Lung (tissue), 12 donors: ENCODE results near the gene HPS5. TPM values are rescaled to one million over a fixed set of nuclear protein-coding genes. Genes with fewer than 3 reads are reported as not detected.
A peak's percentile ranks its signal among the peaks of the same experiment; 100 is the strongest.

Experiments
- ATAC-seq: fragments of 200-7000 bp; cut with Tn5 transposase; one replicate; pipeline ENCODE4 v1.9.1; 2020; ENCODE audit warnings: moderate number of reproducible peaks; ENCODE audit not compliant: insufficient read depth, low FRiP score
- DNase-seq, 3 donors: peaks; one replicate each; pipeline ENCODE4 v3.0.0-alpha.2; 2013 to 2017
- H3K27ac ChIP-seq, 2 donors: one replicate each; pipeline ENCODE4 v1.5.1; 2013; ENCODE audit warnings: mild to moderate bottlenecking in 2 of 2, moderate library complexity in 2 of 2, control low read depth in 1 of 2, inconsistent platforms in 1 of 2, low read depth in 1 of 2, low read length in 1 of 2
- H3K27me3 ChIP-seq, 3 donors: one replicate each; pipeline ENCODE4 v1.5.1; 2013; ENCODE audit warnings: low read length in 2 of 3; ENCODE audit not compliant: control insufficient read depth in 3 of 3, insufficient read depth in 3 of 3
- H3K36me3 ChIP-seq, 4 donors: one replicate each; pipeline ENCODE4 v1.5.1; 2013; ENCODE audit warnings: low read length in 4 of 4, mild to moderate bottlenecking in 1 of 4, moderate library complexity in 1 of 4; ENCODE audit not compliant: control insufficient read depth in 4 of 4, insufficient read depth in 4 of 4
- H3K4me1 ChIP-seq, 5 donors: one replicate each; pipeline ENCODE4 v1.5.1; 2013; ENCODE audit warnings: low read length in 5 of 5, mild to moderate bottlenecking in 2 of 5, moderate library complexity in 1 of 5; ENCODE audit not compliant: control insufficient read depth in 5 of 5, insufficient read depth in 5 of 5
- H3K4me3 ChIP-seq: one replicate; pipeline ENCODE4 v1.5.1; 2013; ENCODE audit warnings: mild to moderate bottlenecking, control low read depth, moderate library complexity
- H3K9ac ChIP-seq, 2 donors: one replicate each; pipeline ENCODE4 v1.5.1; 2013; ENCODE audit warnings: low read length in 2 of 2, control low read depth in 1 of 2; ENCODE audit not compliant: insufficient read depth in 1 of 2
- H3K9me3 ChIP-seq, 4 donors: one replicate each; pipeline ENCODE4 v1.5.1; 2013; ENCODE audit warnings: low read length in 3 of 4, mild to moderate bottlenecking in 1 of 4, moderate library complexity in 1 of 4; ENCODE audit not compliant: control insufficient read depth in 4 of 4, insufficient read depth in 3 of 4
- WGBS, 2 donors: extraction: QIAGEN DNeasy Blood & Tissue Kit; methylation state at CpG; one replicate each; pipeline ENCODE4 v1.1.7; 2013; 5-methylcytosine and 5-hydroxymethylcytosine counted together
- polyA plus RNA-seq, 2 donors: library from polyadenylated mRNA; stranded (reverse); fragments of 200-250 nt; gene quantifications; one replicate each; pipeline ENCODE4 v1.2.1, GENCODE V29; 2013
- total RNA-seq, 2 donors: library from RNA; depleted of rRNA in 1 of 2; stranded (reverse); fragments of >200 nt in 1 of 2; gene quantifications; one replicate each; pipeline ENCODE4 v1.2.1, GENCODE V29; 2014 to 2021
- TF ChIP-seq, protein P1 (sequence below): IDR thresholded peaks from 2 replicates; pipeline ENCODE4 v1.5.1; 2012; ENCODE audit warnings: mild to moderate bottlenecking; ENCODE audit errors: control extremely low read depth, extremely low read depth
- donor health status: control.
- donor health status: control.
- donor health status: Bipolar disorder and iron deficiency.
- donor health status: healthy.
- donor health status: DM: yes; HTN: yes; CAD: no.

Gene HPS5
- total and polyA plus RNA-seq, 4 donors, result 8.9 to 36.2 (median 20.3) TPM

DNA sequence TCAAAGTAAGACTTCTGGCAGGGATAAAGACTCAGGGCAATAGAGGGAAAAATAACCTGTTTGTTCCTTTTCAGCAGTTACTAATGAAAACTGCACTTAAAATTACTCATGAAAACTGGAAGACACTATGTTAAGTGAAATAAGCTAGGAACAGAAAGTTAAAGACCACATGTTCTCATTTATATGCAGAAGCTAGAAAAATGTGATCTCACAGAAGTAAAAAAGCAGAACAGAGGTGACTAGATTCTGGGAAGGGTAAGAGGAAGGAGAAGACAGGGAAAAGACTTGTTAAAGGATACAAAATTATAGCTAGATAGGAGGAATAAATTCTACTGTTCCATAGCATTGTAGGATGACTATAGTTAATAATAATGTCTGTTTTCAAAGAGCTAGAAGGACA lies 22.2 kb downstream of the HPS5 start:
- H3K27ac ChIP-seq, result no peak overlapping the region
- H3K9me3 ChIP-seq, result no peaks in the 10 kb centered on the region
- no peaks in the 10 kb centered on the region for H3K4me1 ChIP-seq
- peaks cover 10 to 41% (median 19%) of the 10 kb centered on the region in 4 donors for H3K36me3 ChIP-seq
- no peak for DNase-seq
- H3K9ac ChIP-seq, result no peak overlapping the region
- no peak for ATAC-seq
- TF ChIP-seq, protein P1, sequence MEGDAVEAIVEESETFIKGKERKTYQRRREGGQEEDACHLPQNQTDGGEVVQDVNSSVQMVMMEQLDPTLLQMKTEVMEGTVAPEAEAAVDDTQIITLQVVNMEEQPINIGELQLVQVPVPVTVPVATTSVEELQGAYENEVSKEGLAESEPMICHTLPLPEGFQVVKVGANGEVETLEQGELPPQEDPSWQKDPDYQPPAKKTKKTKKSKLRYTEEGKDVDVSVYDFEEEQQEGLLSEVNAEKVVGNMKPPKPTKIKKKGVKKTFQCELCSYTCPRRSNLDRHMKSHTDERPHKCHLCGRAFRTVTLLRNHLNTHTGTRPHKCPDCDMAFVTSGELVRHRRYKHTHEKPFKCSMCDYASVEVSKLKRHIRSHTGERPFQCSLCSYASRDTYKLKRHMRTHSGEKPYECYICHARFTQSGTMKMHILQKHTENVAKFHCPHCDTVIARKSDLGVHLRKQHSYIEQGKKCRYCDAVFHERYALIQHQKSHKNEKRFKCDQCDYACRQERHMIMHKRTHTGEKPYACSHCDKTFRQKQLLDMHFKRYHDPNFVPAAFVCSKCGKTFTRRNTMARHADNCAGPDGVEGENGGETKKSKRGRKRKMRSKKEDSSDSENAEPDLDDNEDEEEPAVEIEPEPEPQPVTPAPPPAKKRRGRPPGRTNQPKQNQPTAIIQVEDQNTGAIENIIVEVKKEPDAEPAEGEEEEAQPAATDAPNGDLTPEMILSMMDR, result no peak
- H3K4me3 ChIP-seq, result no peak overlapping the region
- no peaks in the 10 kb centered on the region for H3K27me3 ChIP-seq

- TF ChIP-seq, protein P1, result no peak
- Histone ChIP-seq H3K4me1 (no peaks in the 10 kb centered on the region), H3K27me3 (no peaks in the 10 kb centered on the region), H3K9ac (no peak overlapping the region), H3K9me3 (no peaks in the 10 kb centered on the region), H3K27ac (no peak overlapping the region), H3K36me3 (peaks cover 24 to 44% (median 35%) of the 10 kb centered on the region in 4 donors), H3K4me3 (no peak overlapping the region)
- ATAC-seq, result no peak
- WGBS, 2 donors, result 97 to 100% methylated on average over 2 of the region's 2 CpGs
- DNase-seq, result no peak
These were observed 26.6 kb downstream of the HPS5 start for GRCh38 chr11:18295316-18295715.

DNA sequence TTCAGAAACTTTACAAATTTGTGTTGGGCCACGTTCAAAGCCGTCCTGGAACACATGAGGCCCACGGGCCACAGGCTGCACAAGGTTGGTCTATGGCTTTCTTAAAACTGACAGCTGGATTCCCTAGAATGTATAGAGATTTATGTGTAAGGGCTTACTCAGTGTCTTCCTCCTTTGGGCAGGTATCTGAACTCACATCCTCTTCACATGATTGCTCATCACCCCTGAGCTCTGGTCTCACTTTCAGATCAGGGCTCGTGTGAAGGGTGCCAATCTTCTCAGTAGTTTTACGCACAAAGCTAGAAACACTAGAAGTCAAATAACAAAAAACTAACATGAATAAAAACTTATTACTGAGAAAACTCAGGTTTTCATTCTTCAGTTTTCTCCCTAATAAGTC lies 27.1 kb downstream of the HPS5 start:
- no peak for DNase-seq
- Histone ChIP-seq H3K9ac (no peak overlapping the region), H3K4me3 (no peak overlapping the region), H3K36me3 (peaks cover 24 to 43% (median 34%) of the 10 kb centered on the region in 4 donors), H3K27ac (no peak overlapping the region), H3K9me3 (no peaks in the 10 kb centered on the region), H3K4me1 (no peaks in the 10 kb centered on the region), H3K27me3 (no peaks in the 10 kb centered on the region)
- whole genome bisulfite sequencing, 2 donors, result 95 to 96% methylated on average over 5 of the region's 5 CpGs
- ATAC-seq, result no peak
- TF ChIP-seq, protein P1, result no peak

DNA sequence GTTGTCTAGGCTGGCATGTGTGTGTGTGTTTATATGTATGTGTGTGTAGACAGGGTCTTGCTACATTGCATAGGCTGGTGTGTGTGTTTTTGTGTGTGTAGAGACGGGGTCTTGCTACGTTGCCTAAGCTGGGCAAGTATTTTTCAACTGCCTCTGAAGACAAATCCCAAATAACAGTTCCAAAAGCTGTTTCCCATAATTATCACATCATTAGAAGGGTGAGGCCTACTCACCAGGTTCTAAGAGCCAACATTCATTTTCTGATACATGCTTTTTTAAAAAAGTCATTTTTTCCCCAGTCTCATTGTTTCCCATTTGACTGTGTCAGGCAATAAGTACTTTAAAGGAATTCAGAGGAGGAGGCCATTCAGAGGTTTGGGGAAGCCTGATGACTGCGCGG lies 33.0 kb downstream of the HPS5 start:
- DNase-seq (peak in 2 of 3 donors; percentile 67 to 71), ATAC-seq (no peak)
- peaks cover 0 to 7% (median 3%) of the 10 kb centered on the region in 5 donors for H3K4me1 ChIP-seq
- H3K9me3 ChIP-seq, result no peaks in the 10 kb centered on the region
- TF ChIP-seq, protein P1, result no peak
- peaks cover 27 to 32% (median 29%) of the 10 kb centered on the region in 4 donors for H3K36me3 ChIP-seq
- no peak overlapping the region for H3K4me3 ChIP-seq
- no peak overlapping the region for H3K27ac ChIP-seq
- no peaks in the 10 kb centered on the region for H3K27me3 ChIP-seq
- 87 to 90% methylated on average over 4 of the region's 4 CpGs for WGBS, 2 donors
- no peak overlapping the region for H3K9ac ChIP-seq
